GM19023 (cell line): ENCODE measurements around the gene KLK15.
"Not testable (repeated sequence)": the region's sequence is repeated elsewhere in the genome, so short reads cannot be mapped to it uniquely, and the experiment has no call there.

Source experiments
- ATAC-seq: cut with Tn5 transposase; IDR thresholded peaks from one replicate; pipeline ENCODE4 v1.9.1; 2021; ENCODE audit warnings: mild to moderate bottlenecking, moderate library complexity; ENCODE audit not compliant: unreplicated experiment

KLK15 gene

GRCh38 chr19:50796634-50797428 lies 36.5 kb downstream of the KLK15 start:
- ATAC-seq = no peak

GRCh38 chr19:50796128-50796633 lies 37.2 kb downstream of the KLK15 start:
- no peak for ATAC-seq

- ATAC-seq = no peak
Measured at GRCh38 chr19:50795664-50796073, 37.7 kb downstream of the KLK15 start.

- ATAC-seq = no peak
Measured at GRCh38 chr19:50794876-50795663, 38.3 kb downstream of the KLK15 start.

GRCh38 chr19:50794074-50794875 lies 39.1 kb downstream of the KLK15 start:
- no peak for ATAC-seq

GRCh38 chr19:50793558-50794065 lies 39.8 kb downstream of the KLK15 start:
- no peak for ATAC-seq

- no peak for ATAC-seq
Measured at GRCh38 chr19:50792272-50793250, 40.8 kb downstream of the KLK15 start.

GRCh38 chr19:50791594-50792271 lies 41.6 kb downstream of the KLK15 start:
- no peak for ATAC-seq

- ATAC-seq = no peak
Measured at GRCh38 chr19:50790922-50791467, 42.4 kb downstream of the KLK15 start.

- no peak for ATAC-seq
Measured at GRCh38 chr19:50790396-50790795, 43.0 kb downstream of the KLK15 start, which contains the start of gene ACP4. ACP4 (plus strand) TSS chr19:50790415; CDS start chr19:50790415, 0 bp downstream.

GRCh38 chr19:50785329-50785728 lies 48.0 kb downstream of the KLK15 start:
- ATAC-seq = no peak

GRCh38 chr19:50784710-50785109 lies 48.7 kb downstream of the KLK15 start:
- no peak for ATAC-seq

- ATAC-seq = not testable (repeated sequence)
Measured at GRCh38 chr19:50783848-50784152, 49.6 kb downstream of the KLK15 start.

GRCh38 chr19:50780753-50781435 lies 52.5 kb downstream of the KLK15 start:
- no peak for ATAC-seq

GRCh38 chr19:50779504-50780457 lies 53.6 kb downstream of the KLK15 start:
- ATAC-seq = no peak

GRCh38 chr19:50778906-50779430 lies 54.4 kb downstream of the KLK15 start:
- no peak for ATAC-seq

GRCh38 chr19:50777830-50778303 lies 55.5 kb downstream of the KLK15 start:
- ATAC-seq = no peak
